Activated T-helper 9 cell treated with anti-CD3 and anti-CD28 coated beads, Interleukin-2, amount 50 U/mL, for 16 hours (primary cell): ENCODE data around the gene R3HDM1.
"Not testable (repeated sequence)": the region's sequence is repeated elsewhere in the genome, so short reads cannot be mapped to it uniquely, and the experiment has no call there.

ENCODE experiments used
- DNase-seq: peaks from one replicate; pipeline ENCODE4 v3.0.0-alpha.2; 2020; ENCODE audit warnings: low read depth

The R3HDM1 gene

DNA sequence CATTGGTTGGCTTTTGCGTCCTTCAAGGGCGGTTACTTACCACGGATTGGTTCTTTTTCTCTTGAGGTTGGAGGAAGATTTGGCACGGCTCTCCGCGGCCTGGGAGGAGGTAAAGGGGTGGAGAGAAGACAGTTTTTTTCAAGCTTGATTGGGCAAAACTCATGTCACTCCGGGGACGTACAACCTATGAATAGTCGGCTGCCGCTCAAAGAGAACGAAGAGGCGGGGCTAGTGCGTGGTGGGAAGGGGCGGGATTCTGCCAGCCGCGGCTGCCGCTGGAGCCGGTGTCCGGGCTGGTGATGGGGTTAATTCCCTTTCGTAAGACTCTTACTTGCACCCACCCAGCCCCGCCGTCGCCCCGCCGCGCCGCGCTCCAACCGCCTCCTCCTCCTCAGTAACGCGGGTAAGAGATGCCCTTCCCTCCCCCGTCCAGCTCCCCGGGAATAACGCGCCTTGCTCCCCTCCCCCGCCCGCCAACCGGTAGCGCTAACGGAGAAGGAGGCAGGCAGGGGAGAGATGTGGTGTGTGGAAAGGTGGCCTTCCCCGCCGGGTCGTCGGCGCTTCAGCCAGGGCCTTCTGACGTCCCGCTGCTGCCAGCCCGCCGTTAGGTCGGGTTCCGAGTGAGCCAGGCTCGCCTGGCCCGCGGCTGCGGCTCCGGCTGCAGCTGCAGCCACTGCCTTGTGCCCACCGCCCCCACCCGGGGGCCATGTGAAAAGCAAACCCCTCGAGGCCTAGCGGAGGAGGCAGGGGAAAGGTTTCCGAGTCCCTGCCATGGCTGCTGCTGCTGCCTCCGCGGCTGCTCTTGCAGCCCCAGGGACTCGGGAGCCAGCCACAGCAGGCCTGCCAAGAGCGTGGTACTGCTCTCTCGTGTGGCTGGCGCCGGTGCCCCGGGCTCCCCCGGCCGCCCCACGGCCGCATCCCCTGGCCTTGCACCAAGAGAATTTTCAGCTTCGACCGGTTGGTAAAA lies at the start of gene R3HDM1:
Gene R3HDM1 (plus strand): TSS at position 254 of the 967 bp plus-strand sequence. CDS start 73,362 bp downstream, outside the sequence.
- DNase-seq, result peak; percentile 87

DNA sequence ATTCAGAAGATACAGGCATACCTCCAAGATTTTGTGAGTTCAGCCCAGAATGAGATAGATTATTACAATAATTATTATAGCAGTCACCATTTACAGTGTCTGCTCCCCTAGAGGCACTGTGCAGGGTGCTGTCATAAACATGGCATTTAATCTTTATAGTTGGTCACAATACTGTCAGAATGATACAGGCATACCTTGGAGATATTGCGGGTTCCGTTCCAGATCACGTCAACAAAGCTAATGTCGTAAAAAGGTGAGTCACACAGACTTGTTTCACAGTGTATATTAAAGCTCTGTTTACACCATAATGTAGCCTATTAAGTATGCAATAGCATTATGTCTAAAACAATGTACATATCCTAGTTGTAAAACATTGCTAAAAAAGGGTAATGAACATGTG lies 45.8 kb upstream of the R3HDM1 start:
- DNase-seq, result no peak

DNA sequence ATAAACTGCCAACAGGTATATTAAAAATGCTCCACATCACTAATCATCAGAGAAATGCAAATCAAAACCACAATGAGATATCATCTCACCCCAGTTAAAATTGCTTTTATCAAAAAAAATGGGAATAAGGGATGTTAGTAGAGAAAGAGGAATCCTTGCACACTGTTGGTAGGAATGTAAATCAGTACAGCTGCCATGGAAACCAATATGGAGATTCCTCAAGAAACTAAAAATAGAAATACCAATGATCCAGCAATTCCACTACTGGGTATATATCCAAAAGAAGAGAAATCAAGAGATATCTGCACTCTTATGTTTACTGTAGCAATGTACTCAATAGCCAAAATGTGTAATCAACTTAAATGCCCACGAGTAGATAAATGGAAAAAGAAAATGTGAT lies 40.9 kb upstream of the R3HDM1 start:
- no peak for DNase-seq

DNA sequence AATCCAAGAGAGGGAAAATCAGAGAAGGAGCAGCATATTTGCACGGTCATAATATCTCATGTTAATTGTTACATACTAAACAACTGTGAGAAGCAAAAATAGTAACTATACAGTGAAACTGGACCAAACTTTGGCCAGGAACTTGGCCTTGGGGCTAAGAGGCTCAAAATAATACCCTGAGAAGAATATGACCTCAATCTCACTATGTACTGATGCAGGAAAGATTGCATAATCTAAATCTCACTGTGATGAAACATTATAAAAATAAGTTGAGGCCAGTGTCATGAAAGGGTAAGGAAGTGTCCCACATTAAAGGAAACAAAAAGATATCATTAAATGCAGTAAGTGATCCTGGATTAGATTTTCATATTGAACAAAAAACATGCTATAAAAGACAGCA lies 36.8 kb upstream of the R3HDM1 start:
- DNase-seq, result no peak

- no peak for DNase-seq
These were observed 36.4 kb upstream of the R3HDM1 start for GRCh38 chr2:135494917-135495316.

DNA sequence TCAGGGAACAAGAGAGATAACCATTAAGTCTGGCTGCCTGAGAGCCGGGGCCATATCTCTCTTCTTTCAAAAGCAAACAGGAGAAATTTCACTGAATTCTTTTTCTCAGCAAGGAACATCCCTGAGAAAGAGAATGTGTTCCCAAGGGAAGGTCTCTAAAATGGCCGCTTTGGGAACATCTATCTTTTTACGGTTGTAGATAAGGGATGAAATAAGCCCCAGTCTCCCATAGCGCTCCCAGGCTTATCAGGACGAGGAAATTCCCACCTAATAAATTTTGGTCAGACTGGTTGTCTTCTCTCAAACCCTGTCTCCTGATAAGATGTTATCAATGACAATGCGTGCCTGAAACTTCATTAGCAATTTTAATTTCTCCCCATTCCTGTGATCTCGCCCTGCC lies 32.7 kb upstream of the R3HDM1 start:
- not testable (repeated sequence) for DNase-seq

- DNase-seq, result no peak
These were observed 26.5 kb upstream of the R3HDM1 start for GRCh38 chr2:135504811-135505210.

- no peak for DNase-seq
These were observed 20.7 kb upstream of the R3HDM1 start for GRCh38 chr2:135510577-135510976.

GRCh38 chr2:135512099-135512498 lies 19.2 kb upstream of the R3HDM1 start:
- DNase-seq, result no peak

DNA sequence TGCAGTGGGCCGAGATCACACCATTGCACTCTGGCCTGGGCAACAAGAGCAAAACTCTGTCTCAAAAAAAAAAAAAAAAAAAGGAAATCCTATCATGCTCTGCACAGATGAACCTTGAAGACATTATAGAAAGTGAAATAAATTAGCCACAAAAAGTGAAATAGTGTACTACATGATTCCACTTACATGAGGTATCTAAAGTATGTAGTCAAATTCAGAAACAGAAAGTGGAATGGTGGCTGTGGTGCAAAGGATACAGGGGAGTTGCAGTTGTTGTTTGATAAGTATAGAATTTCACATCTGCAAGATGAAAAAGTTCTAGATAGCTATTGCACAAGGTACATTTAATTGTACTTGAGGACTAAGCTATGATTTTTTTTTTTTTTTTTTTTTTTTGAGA lies 5.5 kb upstream of the R3HDM1 start:
- DNase-seq, result no peak

- DNase-seq, result no peak
These were observed 3.3 kb upstream of the R3HDM1 start for GRCh38 chr2:135528006-135528405.

- DNase-seq, result peak; percentile 89
These were observed 712 bp upstream of the R3HDM1 start, which contains the start of gene ZRANB3 for GRCh38 chr2:135530313-135531230. Gene ZRANB3 (minus strand): TSS chr2:135531218.

GRCh38 chr2:135532581-135532980 lies 1.3 kb downstream of the R3HDM1 start:
- no peak for DNase-seq

DNA sequence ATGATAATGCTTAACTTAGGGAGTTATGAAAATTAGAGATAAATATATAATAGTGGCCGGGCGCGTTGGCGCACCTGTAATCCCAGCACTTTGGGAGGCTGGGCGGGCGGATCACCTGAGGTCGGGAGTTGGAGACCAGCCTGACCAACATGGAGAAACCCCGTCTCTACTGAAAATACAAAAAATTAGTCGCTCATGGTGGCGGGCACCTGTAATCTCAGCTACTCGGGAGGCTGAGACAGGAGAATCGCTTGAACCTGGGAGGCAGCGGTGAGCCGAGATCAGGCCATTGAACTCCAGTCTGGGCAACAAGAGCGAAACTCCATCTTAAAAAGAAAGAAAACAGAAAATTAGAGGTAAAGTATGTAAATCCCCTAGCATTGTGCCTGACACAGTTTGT lies 2.3 kb downstream of the R3HDM1 start:
- not testable (repeated sequence) for DNase-seq

DNA sequence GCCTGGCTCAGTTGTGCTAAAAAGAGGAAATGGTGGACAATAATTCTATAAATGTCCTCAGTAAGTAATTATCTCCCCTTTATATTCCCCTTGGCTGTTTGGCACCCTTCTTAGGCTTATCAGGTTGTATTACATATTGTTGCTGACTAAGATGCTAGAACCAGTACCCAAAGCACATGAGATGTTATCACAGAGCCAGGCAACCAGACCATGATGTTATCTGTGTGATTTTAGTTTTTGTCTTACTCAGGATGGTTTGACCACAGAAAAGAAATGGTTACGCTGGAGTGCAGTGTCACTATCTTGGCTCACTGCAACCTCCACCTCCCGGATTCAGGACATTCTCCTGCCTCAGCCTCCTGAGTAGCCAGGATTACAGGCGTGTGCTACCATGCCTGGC lies 15.2 kb downstream of the R3HDM1 start:
- DNase-seq, result no peak

GRCh38 chr2:135547311-135547710 lies 16.0 kb downstream of the R3HDM1 start:
- DNase-seq, result no peak

DNA sequence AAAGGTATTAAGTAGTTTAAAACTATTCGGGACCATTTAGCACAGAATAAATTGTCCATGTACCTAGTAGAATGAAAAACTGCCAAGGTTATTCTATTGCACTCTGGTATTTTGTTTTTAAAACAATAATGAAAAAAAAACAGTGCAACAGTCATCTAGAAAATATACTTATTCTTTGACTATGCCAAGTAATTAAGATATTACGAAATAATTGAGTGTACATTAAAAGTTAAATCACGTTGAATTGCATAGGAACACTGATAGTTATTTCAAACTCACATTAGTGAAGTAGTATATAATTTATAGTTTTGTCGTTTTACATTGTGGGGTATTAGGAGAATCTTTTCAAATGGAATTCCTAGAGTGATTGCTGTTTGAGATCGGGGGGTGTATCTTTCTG lies 20.1 kb downstream of the R3HDM1 start:
- no peak for DNase-seq

GRCh38 chr2:135552887-135553286 lies 21.6 kb downstream of the R3HDM1 start:
- no peak for DNase-seq

- no peak for DNase-seq
These were observed 24.0 kb downstream of the R3HDM1 start for GRCh38 chr2:135555311-135555710.

- no peak for DNase-seq
These were observed 26.2 kb downstream of the R3HDM1 start for GRCh38 chr2:135557530-135557929.

GRCh38 chr2:135561925-135562324 lies 30.6 kb downstream of the R3HDM1 start:
- no peak for DNase-seq

DNA sequence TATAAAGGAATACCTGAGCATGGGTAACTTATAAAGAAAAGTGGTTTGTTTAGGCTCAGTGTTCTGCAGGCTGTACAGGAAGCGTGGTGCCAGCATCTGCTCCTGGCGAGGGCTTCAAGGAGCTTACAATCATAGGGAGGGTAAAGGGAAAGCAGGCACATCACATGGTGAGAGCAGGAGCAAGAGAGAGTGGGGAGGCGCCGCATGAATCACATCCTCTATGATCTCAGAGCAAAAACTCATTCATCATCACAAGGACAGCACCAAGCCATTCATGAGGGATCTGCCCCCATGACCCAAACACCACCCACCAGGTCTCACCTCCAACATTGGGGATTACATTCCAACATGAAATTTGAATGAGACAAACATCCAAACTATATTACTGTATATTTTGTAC lies 32.5 kb downstream of the R3HDM1 start:
- no peak for DNase-seq

DNA sequence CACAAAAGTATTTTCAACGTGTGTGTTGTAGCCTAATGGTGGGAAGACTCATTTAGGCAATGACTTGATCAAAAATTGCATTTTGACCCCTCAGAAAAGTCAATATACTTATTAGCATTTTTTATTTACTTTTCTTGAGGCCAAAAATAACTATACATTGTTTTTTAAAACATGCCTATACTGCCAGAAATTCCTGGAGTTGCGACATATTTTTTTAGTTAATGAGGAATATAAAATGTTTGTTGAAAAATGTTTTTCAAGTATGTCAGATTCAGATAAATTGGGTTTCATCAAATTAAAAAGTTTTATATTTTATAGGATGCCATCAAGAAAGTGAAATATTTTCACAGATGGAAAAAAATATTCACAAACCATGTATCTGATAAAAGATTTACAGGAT lies 39.6 kb downstream of the R3HDM1 start:
- DNase-seq, result no peak
